ENCODE results near the gene SLC25A23.

DNA sequence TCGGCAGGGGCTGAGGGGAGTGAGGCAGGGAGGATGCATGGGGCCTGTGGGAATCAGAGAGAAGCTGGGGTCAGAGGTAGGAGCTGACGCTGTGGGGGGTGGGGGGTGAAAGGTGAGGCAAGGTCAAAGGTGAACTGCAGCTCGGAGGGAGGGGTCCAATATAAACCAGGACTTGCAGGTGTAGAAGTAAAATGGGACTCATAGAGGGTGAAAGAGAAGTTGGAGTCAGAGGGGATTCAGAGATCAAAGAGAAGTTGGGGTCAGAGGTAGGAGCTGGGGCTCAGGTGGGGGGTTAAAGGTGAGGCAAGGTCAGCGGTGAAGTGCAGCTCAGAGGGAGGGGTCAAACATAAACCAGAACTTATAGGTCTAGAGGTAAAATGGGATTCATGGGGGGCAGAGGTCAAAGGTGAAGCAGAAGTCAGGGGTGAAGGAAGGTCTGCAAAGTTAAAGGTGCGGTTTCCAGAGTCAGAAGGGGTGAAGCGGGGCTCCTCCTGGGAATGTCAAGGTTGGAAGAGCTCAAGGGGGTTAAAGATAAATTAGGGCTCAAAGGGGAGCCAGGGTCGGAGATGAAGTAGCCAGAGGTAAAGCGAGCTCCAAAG is 34.9 kb upstream of the SLC25A23 start:
- TF ChIP-seq EZH2 (IDR thresholded peaks at IDR 0.05; ENCODE audit: insufficient read depth, poor library complexity, severe bottlenecking) (no peak), EZH2phosphoT487 (IDR thresholded peaks at IDR 0.05; ENCODE audit: insufficient read depth, low read depth) (no peak)

All from GM23248 (cell line).